SH-SY5Y (cell line): ENCODE data around the gene CR2.

Experiments
- GATA2 ChIP-seq: IDR thresholded peaks from 2 replicates; pipeline ENCODE4 v1.6.1; 2011; ENCODE audit warnings: mild to moderate bottlenecking, low read depth, low read length
- GATA3 ChIP-seq: IDR thresholded peaks from 2 replicates; pipeline ENCODE4 v1.6.1; 2011; ENCODE audit warnings: low read depth, mild to moderate bottlenecking, low read length, moderate library complexity

The CR2 gene

DNA sequence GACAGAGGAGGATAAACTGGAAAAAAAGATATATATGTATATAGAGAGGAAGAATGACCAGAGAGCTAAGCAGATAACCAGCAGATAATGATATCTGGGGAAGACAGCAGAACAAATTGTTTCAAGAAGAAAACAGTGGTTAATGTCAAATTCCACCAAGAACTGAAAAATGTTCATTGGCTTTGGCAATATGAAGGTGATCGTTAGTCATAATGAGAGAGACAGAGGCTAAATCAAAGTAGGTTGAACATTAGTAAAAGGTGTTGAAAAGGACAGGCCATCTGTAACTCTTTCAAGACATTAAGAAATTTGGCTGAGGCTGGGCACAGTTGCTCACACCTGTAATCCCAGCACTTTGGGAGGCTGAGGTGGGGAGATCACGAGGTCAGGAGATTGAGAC is 25.3 kb upstream of the CR2 start:
- no peak for TF ChIP-seq GATA2
- TF ChIP-seq GATA3 = no peak

DNA sequence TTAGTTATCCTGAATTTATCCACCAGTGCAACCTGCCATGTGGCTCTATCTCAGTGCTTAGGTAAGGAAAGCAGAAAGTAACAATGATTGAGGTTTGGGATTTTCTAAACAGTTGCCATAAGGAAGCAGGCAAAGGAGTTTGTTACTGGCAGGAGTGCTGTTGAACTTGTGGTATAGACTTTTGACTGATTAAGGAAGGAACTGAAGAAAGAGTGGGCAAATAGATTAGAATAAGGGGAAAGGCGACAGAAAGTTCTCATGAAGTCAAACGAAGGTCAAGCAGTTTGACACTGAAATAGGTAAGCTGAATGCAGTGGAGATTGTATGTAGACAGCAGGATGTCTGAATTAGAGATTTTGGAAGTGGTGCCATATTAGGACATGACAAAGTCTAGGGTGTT is 24.2 kb upstream of the CR2 start:
- TF ChIP-seq GATA3 (no peak), GATA2 (no peak)

DNA sequence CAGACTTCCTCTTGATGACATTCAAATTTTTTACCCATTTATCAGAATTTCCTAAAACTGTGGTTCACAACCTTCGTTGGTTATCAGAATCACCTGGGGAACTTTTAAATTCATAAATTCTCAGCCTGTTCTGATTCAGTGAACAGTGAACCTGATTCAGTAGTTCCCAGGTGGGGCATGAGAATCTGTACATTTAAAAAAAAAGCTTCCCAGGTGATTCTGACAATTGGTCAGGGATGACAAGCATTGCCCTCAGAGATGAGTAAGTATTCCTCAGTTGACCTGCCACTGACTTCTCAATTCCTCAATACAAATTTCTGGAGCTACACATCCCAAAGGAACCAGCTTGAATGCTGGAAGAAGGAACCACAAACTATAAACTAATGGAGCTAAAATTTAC is 23.5 kb upstream of the CR2 start:
- TF ChIP-seq GATA3 = no peak
- TF ChIP-seq GATA2 = no peak

DNA sequence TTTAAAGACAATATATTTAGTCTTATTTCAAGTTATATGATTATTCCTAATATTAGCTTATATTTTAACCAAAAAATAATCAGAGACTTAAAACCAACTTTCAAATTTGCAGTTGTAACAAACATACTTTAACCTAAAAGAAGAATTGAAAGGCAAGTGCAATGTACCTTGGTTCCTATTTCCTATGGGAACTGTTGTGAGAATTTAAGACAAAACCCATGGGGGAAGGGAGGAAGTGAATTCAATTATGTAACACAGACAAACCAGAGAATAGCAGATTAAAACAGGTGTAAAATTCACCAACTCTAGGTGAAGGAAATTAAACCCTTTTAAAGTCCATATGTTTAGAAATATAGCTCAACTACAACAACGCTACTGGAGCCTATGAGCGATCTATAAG is 22.6 kb upstream of the CR2 start:
- TF ChIP-seq GATA3 (no peak), GATA2 (no peak)

- TF ChIP-seq GATA3 (no peak), GATA2 (no peak)
Measured at GRCh38 chr1:207433435-207433834, 20.7 kb upstream of the CR2 start.

DNA sequence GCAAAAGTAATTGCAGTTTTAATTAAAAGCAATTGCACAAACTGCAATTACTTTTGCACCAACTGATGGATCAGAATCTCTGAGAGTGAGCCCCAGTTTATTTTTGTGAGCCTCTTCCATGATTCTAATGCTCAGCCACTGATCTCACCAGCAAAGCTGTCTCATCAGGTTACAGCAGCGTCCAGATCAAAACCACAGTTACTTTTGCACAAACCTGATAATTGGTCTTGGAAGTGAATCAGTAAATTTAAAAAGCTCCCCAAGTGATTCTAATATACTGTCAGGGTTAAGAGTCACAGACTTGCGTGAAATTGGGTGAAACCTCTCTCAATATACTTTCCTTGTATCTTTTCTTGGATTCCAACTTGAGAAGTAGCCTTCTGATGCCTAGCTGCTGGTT is 13.5 kb upstream of the CR2 start:
- TF ChIP-seq GATA2 (no peak), GATA3 (no peak)

DNA sequence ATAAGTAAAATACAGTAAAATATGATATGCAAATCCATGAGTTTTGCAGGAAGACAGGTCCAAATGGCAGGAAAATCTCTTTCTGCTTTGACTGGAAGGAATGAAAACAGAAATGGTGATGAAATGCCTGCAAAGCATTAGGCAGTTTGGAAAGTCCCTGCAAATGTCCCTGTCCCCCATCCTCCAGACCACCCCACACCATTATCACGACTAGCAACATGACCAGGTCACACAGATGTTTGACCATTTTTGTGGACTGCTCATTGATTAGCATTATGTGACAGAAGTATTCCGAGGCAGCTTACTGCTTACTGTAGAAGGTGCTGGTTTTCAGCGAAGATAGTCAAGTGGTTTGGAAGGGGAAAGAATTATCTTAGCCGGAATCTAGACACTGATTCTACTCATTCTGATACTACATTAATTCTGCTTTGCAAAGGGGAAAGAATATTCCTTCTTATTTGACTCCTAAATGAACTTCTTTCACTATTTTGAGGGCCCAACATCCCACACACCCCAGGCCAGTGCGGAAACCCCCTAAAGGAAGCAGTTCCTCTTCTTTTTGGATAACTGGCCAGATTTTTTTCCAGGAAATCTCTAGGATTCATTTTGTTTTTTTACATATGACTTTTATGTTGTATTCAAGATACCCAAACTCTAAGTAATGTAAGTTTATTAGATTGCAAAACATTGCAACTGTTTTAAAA is 9.5 kb upstream of the CR2 start:
- TF ChIP-seq GATA2 = no peak
- TF ChIP-seq GATA3 = no peak

- no peak for TF ChIP-seq GATA3
- no peak for TF ChIP-seq GATA2
Measured at GRCh38 chr1:207453710-207454045, 450 bp upstream of the CR2 start.

- TF ChIP-seq GATA3 = no peak
- no peak for TF ChIP-seq GATA2
Measured at GRCh38 chr1:207455183-207455754, 1.1 kb downstream of the CR2 start.

- no peak for TF ChIP-seq GATA2
- TF ChIP-seq GATA3 = no peak
Measured at GRCh38 chr1:207458414-207458813, 4.3 kb downstream of the CR2 start.

GRCh38 chr1:207459008-207459407 is 4.9 kb downstream of the CR2 start:
- TF ChIP-seq GATA2 (no peak), GATA3 (no peak)

DNA sequence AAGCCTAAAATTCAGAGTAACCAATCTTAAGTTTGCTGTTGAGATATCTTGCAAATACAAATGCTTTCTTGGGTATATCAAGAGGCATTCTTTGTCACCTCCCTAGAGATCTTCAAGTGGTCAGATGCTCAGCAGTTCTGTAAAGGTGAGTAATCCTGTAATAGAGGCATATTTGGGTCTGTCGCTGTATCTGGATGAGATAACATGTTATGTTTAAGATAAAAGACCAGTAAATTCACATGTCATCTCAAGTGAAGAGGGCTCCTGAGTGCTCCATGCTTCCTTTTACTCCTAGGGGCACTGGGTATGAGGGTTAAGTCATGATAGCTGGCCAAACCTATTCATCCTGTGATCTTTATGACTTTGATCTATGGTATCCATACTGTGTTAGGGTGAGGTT is 7.5 kb downstream of the CR2 start:
- TF ChIP-seq GATA3 = no peak
- no peak for TF ChIP-seq GATA2

GRCh38 chr1:207462535-207462934 is 8.4 kb downstream of the CR2 start:
- TF ChIP-seq GATA2 (no peak), GATA3 (no peak)

GRCh38 chr1:207463021-207463420 is 8.9 kb downstream of the CR2 start:
- TF ChIP-seq GATA2 (no peak), GATA3 (no peak)

DNA sequence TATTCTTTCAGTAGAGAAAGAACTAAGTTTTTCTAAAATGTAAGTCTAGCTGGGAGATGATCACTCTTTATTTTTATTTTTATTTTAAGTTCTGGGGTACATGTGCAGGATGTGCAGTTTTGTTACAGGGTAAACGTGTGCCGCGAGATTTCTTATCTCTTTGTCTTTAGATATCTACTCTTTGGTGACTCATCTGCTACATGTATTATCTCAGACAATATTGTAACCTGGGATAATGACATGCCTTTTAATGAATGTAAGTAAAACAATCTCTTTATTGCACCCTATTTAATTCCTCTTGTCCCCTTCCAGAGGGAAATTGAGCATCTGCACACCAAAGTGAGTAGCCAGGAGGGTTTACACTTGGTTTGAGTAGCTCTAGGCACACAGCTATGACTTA is 9.4 kb downstream of the CR2 start:
- no peak for TF ChIP-seq GATA2
- no peak for TF ChIP-seq GATA3

- TF ChIP-seq GATA2 (no peak), GATA3 (no peak)
Measured at GRCh38 chr1:207470927-207471326, 16.8 kb downstream of the CR2 start.
